BJ (cell line): ENCODE measurements around the gene GSN. TPM values are rescaled to one million over a fixed set of nuclear protein-coding genes. Genes with fewer than 3 reads are reported as not detected.

Source experiments
- CTCF ChIA-PET: fragments of 350-600 bp; formaldehyde crosslinking; extraction: SDS; loops from one replicate; lab custom pipeline; 2021; ENCODE audit warnings: antibody characterized with exemption, inconsistent platforms; lab: Yijun Ruan, JAX
- POLR2A ChIA-PET: fragments of 300-600 bp; sonication (Branson Sonifier 250); formaldehyde crosslinking; extraction: SDS; loops from one replicate; lab custom pipeline; 2021; ENCODE audit warnings: antibody characterized with exemption; lab: Charles Lee
- DNase-seq: peaks from one replicate; pipeline ENCODE4 v3.0.0-alpha.2; 2011; ENCODE audit warnings: low read depth
- H3K27me3 ChIP-seq: 2 replicates; pipeline ENCODE4 v1.6.0; 2011; ENCODE audit warnings: low read length; ENCODE audit not compliant: control insufficient read depth, insufficient read depth
- H3K36me3 ChIP-seq: 2 replicates; pipeline ENCODE4 v1.5.1; 2011; ENCODE audit warnings: low read length; ENCODE audit not compliant: control insufficient read depth, insufficient read depth
- H3K4me3 ChIP-seq: 2 replicates; pipeline ENCODE4 v1.5.1; 2011; ENCODE audit warnings: low read depth, mild to moderate bottlenecking, control low read depth, low read length
- polyA plus RNA-seq: library from polyadenylated mRNA; depleted of rRNA; stranded (reverse); fragments of >200 nt; gene quantifications from 2 replicates; pipeline ENCODE4 v1.2.3, GENCODE V29; 2011
- TF ChIP-seq, protein P1 (sequence below): IDR thresholded peaks from 2 replicates; pipeline ENCODE4 v1.5.1; 2011; ENCODE audit warnings: low read depth, mild to moderate bottlenecking, control low read depth, inconsistent platforms, low read length, moderate library complexity; ENCODE audit not compliant: insufficient read depth

The GSN gene
- polyA plus RNA-seq, 1 experiment = 765 TPM

- no peaks in the 10 kb centered on the region for H3K27me3 ChIP-seq
- no peak overlapping the region for H3K4me3 ChIP-seq
- H3K36me3 ChIP-seq = no peaks in the 10 kb centered on the region
- TF ChIP-seq, protein P1, sequence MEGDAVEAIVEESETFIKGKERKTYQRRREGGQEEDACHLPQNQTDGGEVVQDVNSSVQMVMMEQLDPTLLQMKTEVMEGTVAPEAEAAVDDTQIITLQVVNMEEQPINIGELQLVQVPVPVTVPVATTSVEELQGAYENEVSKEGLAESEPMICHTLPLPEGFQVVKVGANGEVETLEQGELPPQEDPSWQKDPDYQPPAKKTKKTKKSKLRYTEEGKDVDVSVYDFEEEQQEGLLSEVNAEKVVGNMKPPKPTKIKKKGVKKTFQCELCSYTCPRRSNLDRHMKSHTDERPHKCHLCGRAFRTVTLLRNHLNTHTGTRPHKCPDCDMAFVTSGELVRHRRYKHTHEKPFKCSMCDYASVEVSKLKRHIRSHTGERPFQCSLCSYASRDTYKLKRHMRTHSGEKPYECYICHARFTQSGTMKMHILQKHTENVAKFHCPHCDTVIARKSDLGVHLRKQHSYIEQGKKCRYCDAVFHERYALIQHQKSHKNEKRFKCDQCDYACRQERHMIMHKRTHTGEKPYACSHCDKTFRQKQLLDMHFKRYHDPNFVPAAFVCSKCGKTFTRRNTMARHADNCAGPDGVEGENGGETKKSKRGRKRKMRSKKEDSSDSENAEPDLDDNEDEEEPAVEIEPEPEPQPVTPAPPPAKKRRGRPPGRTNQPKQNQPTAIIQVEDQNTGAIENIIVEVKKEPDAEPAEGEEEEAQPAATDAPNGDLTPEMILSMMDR = no peak
- ChIA-PET CTCF (interaction anchor here (0.7 to 1.8 kb wide), 3 partner anchors 10 to 39 kb away, joined by 3 to 6 read pairs (median 4); partner anchors contain the start of gene GSN), POLR2A (no interaction called here)
- DNase-seq = no peak
Observed at GRCh38 chr9:121252104-121252851, 15.7 kb upstream of the GSN start.

- Histone ChIP-seq H3K27me3 (no peaks in the 10 kb centered on the region), H3K36me3 (no peaks in the 10 kb centered on the region), H3K4me3 (no peak overlapping the region)
- ChIA-PET POLR2A (no interaction called here), CTCF (interaction anchor here (1.0 to 1.8 kb wide), 4 partner anchors 12 to 40 kb away, joined by 3 to 6 read pairs (median 4); partner anchors contain the start of gene GSN)
- TF ChIP-seq, protein P1 = no peak
- DNase-seq = no peak
Observed at GRCh38 chr9:121253162-121253561, 14.8 kb upstream of the GSN start.

DNA sequence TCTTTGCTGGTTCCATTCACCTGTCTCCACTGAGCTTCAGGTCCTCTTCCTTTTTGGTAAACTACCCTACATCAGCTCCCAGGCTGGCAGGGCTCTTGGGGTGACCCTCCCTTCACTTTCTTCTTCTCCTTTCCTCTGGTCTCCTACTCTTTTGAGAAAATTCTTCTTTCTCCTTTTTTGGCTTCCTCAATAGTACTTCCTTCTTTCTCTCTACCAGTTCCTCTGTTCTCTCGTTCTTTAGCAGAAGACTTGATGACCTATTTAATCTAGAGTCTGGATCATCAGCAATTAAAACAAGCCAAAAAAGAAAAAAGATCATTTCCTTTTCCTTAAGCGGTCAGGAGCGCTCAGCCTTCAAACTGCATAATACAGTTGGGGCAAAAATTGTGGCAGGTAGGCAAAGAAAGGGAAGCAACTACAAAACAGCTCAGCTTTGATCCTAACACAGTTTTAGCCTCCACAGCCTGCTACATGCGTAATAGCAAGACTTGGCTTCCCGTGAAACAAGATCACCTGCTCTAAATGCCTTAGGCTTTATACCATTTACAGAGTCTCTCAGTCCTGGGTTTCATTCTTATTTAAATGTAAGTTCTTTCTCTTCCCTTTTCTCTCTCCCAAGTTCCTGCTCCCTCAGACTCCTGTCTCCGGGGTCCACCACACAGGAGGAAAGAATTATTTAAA is 14.0 kb upstream of the GSN start:
- H3K27me3 ChIP-seq = no peaks in the 10 kb centered on the region
- CTCF ChIA-PET = interaction anchor here (1.0 to 1.8 kb wide), 4 partner anchors 13 to 41 kb away, joined by 3 to 6 read pairs (median 4); partner anchors contain the start of gene GSN
- H3K36me3 ChIP-seq = no peaks in the 10 kb centered on the region
- no peak for DNase-seq
- TF ChIP-seq, protein P1 = no peak
- no peak overlapping the region for H3K4me3 ChIP-seq
- POLR2A ChIA-PET = no interaction called here

GRCh38 chr9:121259498-121259897 is 8.5 kb upstream of the GSN start:
- ChIA-PET POLR2A (no interaction called here), CTCF (interaction anchor here (1.0 to 2.8 kb wide), 6 partner anchors 15 to 37 kb away, joined by 3 to 8 read pairs (median 4); no protein-coding TSS in a partner anchor)
- H3K27me3 ChIP-seq = no peaks in the 10 kb centered on the region
- H3K4me3 ChIP-seq = no peak overlapping the region
- H3K36me3 ChIP-seq = no peaks in the 10 kb centered on the region
- no peak for DNase-seq
- TF ChIP-seq, protein P1 = no peak

DNA sequence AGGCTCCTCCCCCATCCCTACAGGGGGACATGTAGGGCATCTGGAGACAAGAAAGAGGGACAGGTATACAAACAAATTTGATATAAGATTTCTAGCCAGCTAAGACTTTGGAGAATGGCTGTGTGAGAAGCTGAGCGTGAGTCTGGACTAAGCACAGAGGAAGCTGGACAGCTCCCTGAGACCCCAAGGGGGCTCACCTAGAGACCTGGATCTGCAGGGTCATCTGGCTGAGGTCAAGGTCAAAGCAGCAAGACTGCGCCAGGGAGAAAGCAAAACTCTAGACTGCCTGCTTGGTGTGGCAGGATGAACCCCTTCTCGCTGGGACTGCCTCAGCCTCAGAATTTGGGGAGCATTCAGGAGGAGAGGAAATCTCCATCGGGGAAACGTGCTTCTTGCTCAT is 8.0 kb upstream of the GSN start:
- H3K27me3 ChIP-seq = no peaks in the 10 kb centered on the region
- TF ChIP-seq, protein P1 = no peak
- H3K4me3 ChIP-seq = no peak overlapping the region
- ChIA-PET CTCF (interaction anchor here (1.0 to 3.5 kb wide), 9 partner anchors 12 to 46 kb away, joined by 3 to 15 read pairs (median 3); no protein-coding TSS in a partner anchor), POLR2A (interaction anchor here (0.5 kb wide), 1 partner anchor 109 kb away, joined by 12 read pairs; no protein-coding TSS in a partner anchor)
- H3K36me3 ChIP-seq = no peaks in the 10 kb centered on the region
- DNase-seq = no peak
